ENCODE results near the gene RBFOX1.

DNA sequence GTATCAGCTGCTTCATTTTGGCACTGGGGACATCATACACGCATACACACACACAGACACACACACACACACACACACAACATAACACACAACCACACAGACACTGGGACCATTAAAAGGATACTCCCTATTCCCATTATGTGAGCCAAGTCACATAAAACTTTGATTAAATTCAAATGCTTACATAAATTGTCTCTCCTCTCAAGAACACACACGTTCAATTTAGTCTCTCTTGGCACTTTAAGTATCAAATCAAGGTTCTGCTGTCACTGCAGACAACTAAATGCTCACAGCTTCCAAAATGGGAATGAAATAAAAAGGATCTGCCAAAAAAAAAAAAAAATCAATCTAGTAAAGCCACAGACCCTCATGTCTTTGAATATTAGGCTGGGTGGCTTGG is 184.9 kb downstream of the RBFOX1 start:
- TF ChIP-seq, protein P1, sequence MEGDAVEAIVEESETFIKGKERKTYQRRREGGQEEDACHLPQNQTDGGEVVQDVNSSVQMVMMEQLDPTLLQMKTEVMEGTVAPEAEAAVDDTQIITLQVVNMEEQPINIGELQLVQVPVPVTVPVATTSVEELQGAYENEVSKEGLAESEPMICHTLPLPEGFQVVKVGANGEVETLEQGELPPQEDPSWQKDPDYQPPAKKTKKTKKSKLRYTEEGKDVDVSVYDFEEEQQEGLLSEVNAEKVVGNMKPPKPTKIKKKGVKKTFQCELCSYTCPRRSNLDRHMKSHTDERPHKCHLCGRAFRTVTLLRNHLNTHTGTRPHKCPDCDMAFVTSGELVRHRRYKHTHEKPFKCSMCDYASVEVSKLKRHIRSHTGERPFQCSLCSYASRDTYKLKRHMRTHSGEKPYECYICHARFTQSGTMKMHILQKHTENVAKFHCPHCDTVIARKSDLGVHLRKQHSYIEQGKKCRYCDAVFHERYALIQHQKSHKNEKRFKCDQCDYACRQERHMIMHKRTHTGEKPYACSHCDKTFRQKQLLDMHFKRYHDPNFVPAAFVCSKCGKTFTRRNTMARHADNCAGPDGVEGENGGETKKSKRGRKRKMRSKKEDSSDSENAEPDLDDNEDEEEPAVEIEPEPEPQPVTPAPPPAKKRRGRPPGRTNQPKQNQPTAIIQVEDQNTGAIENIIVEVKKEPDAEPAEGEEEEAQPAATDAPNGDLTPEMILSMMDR (IDR thresholded peaks at IDR 0.05; ENCODE audit: insufficient read depth, low read depth, low read length): no peak
- no peak for TF ChIP-seq EZH2 (IDR thresholded peaks at IDR 0.05; ENCODE audit: insufficient read depth, low read length)
